ENCODE data around the gene ZNF341. TPM values are rescaled to one million over a fixed set of nuclear protein-coding genes. Genes with fewer than 3 reads are reported as not detected.

The ZNF341 gene
- total and polyA plus RNA-seq, 9 of the 15 experiments (the other 6 are each of a cell fraction or from before 2014, with no cell fraction given): 0.08 to 2.6 (median 1.0) TPM

- TF ChIP-seq, protein P1, sequence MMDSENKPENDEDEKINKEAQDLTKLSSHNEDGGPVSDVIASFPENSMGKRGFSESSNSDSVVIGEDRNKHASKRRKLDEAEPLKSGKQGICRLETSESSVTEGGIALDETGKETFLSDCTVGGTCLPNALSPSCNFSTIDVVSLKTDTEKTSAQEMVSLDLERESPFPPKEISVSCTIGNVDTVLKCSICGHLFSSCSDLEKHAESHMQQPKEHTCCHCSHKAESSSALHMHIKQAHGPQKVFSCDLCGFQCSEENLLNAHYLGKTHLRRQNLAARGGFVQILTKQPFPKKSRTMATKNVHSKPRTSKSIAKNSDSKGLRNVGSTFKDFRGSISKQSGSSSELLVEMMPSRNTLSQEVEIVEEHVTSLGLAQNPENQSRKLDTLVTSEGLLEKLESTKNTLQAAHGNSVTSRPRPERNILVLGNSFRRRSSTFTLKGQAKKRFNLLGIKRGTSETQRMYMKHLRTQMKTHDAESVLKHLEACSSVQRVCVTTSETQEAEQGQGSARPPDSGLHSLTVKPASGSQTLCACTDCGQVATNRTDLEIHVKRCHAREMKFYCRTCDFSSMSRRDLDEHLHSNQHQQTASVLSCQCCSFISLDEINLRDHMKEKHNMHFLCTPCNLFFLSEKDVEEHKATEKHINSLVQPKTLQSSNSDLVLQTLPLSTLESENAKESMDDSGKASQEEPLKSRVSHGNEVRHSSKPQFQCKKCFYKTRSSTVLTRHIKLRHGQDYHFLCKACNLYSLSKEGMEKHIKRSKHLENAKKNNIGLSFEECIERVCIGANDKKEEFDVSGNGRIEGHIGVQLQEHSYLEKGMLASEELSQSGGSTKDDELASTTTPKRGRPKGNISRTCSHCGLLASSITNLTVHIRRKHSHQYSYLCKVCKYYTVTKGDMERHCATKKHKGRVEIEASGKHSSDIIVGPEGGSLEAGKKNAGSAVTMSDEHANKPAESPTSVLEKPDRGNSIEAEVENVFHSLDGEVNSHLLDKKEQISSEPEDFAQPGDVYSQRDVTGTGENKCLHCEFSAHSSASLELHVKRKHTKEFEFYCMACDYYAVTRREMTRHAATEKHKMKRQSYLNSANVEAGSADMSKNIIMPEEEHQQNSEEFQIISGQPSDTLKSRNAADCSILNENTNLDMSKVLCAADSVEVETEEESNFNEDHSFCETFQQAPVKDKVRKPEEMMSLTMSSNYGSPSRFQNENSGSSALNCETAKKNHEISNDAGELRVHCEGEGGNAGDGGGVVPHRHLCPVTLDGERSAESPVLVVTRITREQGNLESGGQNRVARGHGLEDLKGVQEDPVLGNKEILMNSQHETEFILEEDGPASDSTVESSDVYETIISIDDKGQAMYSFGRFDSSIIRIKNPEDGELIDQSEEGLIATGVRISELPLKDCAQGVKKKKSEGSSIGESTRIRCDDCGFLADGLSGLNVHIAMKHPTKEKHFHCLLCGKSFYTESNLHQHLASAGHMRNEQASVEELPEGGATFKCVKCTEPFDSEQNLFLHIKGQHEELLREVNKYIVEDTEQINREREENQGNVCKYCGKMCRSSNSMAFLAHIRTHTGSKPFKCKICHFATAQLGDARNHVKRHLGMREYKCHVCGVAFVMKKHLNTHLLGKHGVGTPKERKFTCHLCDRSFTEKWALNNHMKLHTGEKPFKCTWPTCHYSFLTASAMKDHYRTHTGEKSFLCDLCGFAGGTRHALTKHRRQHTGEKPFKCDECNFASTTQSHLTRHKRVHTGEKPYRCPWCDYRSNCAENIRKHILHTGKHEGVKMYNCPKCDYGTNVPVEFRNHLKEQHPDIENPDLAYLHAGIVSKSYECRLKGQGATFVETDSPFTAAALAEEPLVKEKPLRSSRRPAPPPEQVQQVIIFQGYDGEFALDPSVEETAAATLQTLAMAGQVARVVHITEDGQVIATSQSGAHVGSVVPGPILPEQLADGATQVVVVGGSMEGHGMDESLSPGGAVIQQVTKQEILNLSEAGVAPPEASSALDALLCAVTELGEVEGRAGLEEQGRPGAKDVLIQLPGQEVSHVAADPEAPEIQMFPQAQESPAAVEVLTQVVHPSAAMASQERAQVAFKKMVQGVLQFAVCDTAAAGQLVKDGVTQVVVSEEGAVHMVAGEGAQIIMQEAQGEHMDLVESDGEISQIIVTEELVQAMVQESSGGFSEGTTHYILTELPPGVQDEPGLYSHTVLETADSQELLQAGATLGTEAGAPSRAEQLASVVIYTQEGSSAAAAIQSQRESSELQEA (IDR thresholded peaks at IDR 0.05; ENCODE audit: low read depth): no peak
- no peak for TF ChIP-seq ATF2 (CRISPR knock-in tag; IDR thresholded peaks at IDR 0.05)
- TF ChIP-seq THRA (IDR thresholded peaks at IDR 0.05): no peak
- no peak for TF ChIP-seq CHCHD3 (CRISPR knock-in tag; IDR thresholded peaks at IDR 0.05)
- no peak for TF ChIP-seq ZNF224 (CRISPR knock-in tag; IDR thresholded peaks at IDR 0.05)
- no peak for TF ChIP-seq POLR2A (conservative IDR thresholded peaks at IDR 0.05)
- TF ChIP-seq FOXA1 (IDR thresholded peaks at IDR 0.05; ENCODE audit: borderline replicate concordance): no peak
- TF ChIP-seq ZNF79 (CRISPR knock-in tag; IDR thresholded peaks at IDR 0.05; ENCODE audit: low read depth): no peak
- no peak for TF ChIP-seq ZNF133 (CRISPR knock-in tag; IDR thresholded peaks at IDR 0.05)
- TF ChIP-seq FOS (IDR thresholded peaks at IDR 0.05; ENCODE audit: extremely low read depth, insufficient read length): no peak
- TF ChIP-seq KLF13 (tag; IDR thresholded peaks at IDR 0.05; ENCODE audit: borderline replicate concordance, low read depth): no peak
- TF ChIP-seq STAG1 (CRISPR knock-in tag; IDR thresholded peaks at IDR 0.05; ENCODE audit: borderline replicate concordance): no peak
- no peak for TF ChIP-seq ZFP1 (CRISPR knock-in tag; IDR thresholded peaks at IDR 0.05)
- no peak for TF ChIP-seq ZNF699 (CRISPR knock-in tag; IDR thresholded peaks at IDR 0.05; ENCODE audit: insufficient replicate concordance)
- TF ChIP-seq ZHX1 (conservative IDR thresholded peaks at IDR 0.05; ENCODE audit: low read length): no peak
- no peak for TF ChIP-seq CHD1 (IDR thresholded peaks at IDR 0.05; ENCODE audit: low read length)
These were observed 42.8 kb upstream of the ZNF341 start (continued) for GRCh38 chr20:33688938-33689424.

Measured in K562 (cell line).